ENCODE data around the gene LCN2.

DNA sequence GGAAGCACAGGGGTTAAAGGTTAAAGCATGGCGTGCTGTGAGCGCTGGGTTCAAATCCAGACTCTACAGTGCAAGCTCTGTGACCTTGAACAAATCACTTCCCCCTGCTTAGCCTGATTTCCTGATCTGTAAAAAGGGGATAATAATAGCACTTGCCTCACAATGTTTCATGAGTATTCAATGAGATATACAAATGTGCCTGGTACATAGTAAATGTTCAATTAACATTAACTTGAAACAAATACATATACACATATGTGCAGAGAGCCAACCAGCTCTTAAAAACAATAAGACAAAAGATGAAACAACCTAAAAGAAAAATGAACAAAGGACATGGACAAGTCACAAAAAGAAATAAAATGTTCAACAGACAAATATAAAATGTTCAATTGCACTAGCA, 38.1 kb downstream of the LCN2 start:
- TF ChIP-seq, protein P1, sequence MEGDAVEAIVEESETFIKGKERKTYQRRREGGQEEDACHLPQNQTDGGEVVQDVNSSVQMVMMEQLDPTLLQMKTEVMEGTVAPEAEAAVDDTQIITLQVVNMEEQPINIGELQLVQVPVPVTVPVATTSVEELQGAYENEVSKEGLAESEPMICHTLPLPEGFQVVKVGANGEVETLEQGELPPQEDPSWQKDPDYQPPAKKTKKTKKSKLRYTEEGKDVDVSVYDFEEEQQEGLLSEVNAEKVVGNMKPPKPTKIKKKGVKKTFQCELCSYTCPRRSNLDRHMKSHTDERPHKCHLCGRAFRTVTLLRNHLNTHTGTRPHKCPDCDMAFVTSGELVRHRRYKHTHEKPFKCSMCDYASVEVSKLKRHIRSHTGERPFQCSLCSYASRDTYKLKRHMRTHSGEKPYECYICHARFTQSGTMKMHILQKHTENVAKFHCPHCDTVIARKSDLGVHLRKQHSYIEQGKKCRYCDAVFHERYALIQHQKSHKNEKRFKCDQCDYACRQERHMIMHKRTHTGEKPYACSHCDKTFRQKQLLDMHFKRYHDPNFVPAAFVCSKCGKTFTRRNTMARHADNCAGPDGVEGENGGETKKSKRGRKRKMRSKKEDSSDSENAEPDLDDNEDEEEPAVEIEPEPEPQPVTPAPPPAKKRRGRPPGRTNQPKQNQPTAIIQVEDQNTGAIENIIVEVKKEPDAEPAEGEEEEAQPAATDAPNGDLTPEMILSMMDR (conservative IDR thresholded peaks at IDR 0.05; ENCODE audit: low read depth in 2 of 2) = no peak
- TF ChIP-seq, protein P2, sequence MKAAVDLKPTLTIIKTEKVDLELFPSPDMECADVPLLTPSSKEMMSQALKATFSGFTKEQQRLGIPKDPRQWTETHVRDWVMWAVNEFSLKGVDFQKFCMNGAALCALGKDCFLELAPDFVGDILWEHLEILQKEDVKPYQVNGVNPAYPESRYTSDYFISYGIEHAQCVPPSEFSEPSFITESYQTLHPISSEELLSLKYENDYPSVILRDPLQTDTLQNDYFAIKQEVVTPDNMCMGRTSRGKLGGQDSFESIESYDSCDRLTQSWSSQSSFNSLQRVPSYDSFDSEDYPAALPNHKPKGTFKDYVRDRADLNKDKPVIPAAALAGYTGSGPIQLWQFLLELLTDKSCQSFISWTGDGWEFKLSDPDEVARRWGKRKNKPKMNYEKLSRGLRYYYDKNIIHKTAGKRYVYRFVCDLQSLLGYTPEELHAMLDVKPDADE (IDR thresholded peaks at IDR 0.05) = no peak
- TF ChIP-seq, protein P3, sequence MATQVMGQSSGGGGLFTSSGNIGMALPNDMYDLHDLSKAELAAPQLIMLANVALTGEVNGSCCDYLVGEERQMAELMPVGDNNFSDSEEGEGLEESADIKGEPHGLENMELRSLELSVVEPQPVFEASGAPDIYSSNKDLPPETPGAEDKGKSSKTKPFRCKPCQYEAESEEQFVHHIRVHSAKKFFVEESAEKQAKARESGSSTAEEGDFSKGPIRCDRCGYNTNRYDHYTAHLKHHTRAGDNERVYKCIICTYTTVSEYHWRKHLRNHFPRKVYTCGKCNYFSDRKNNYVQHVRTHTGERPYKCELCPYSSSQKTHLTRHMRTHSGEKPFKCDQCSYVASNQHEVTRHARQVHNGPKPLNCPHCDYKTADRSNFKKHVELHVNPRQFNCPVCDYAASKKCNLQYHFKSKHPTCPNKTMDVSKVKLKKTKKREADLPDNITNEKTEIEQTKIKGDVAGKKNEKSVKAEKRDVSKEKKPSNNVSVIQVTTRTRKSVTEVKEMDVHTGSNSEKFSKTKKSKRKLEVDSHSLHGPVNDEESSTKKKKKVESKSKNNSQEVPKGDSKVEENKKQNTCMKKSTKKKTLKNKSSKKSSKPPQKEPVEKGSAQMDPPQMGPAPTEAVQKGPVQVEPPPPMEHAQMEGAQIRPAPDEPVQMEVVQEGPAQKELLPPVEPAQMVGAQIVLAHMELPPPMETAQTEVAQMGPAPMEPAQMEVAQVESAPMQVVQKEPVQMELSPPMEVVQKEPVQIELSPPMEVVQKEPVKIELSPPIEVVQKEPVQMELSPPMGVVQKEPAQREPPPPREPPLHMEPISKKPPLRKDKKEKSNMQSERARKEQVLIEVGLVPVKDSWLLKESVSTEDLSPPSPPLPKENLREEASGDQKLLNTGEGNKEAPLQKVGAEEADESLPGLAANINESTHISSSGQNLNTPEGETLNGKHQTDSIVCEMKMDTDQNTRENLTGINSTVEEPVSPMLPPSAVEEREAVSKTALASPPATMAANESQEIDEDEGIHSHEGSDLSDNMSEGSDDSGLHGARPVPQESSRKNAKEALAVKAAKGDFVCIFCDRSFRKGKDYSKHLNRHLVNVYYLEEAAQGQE (IDR thresholded peaks at IDR 0.05; ENCODE audit: unreplicated experiment) = no peak

Data from GM23338 (cell line).